ENCODE results near the gene FLOT1. TPM values are rescaled to one million over a fixed set of nuclear protein-coding genes. Genes with fewer than 3 reads are reported as not detected.

FLOT1 gene
- total and polyA plus RNA-seq, 9 of the 15 experiments (the other 6 are each of a cell fraction or from before 2014, with no cell fraction given) = 11.7 to 149 (median 118) TPM

GRCh38 chr6:30770592-30770991, 28.1 kb upstream of the FLOT1 start (continued):
- TF ChIP-seq ETV6 (IDR thresholded peaks at IDR 0.05; ENCODE audit: borderline replicate concordance in 1 of 2, low read depth in 2 of 2, low read length in 1 of 2) = no peak
- no peak for TF ChIP-seq ETV6 (CRISPR knock-in tag; IDR thresholded peaks at IDR 0.05; ENCODE audit: borderline replicate concordance)
- no peak for TF ChIP-seq THAP7 (CRISPR knock-in tag; IDR thresholded peaks at IDR 0.05)
- TF ChIP-seq ZNF217 (CRISPR knock-in tag; IDR thresholded peaks at IDR 0.05) = no peak
- no peak for TF ChIP-seq PTBP1 (IDR thresholded peaks at IDR 0.05; ENCODE audit: low read depth, low read length)
- TF ChIP-seq BRD4 (IDR thresholded peaks at IDR 0.05) = no peak
- TF ChIP-seq NONO (IDR thresholded peaks at IDR 0.05; ENCODE audit: low read depth in 2 of 2, low read length in 1 of 2) = no peak
- no peak for TF ChIP-seq ZNF586 (CRISPR knock-in tag; conservative IDR thresholded peaks at IDR 0.05)
- no peak for TF ChIP-seq RBM14 (IDR thresholded peaks at IDR 0.05; ENCODE audit: borderline replicate concordance, insufficient read depth, low read depth, low read length)
- 0 out of 2 replicates have a peak, but pooled peaks have one; percentile 25 for TF ChIP-seq ZNF449 (CRISPR knock-in tag; IDR thresholded peaks at IDR 0.05)
- no peak for TF ChIP-seq RHOXF2B (CRISPR knock-in tag; conservative IDR thresholded peaks at IDR 0.05)
- no peak for TF ChIP-seq CCAR2 (IDR thresholded peaks at IDR 0.05; ENCODE audit: low read depth, low read length)
- TF ChIP-seq NR2C1 (IDR thresholded peaks at IDR 0.05) = no peak
- TF ChIP-seq NR2C1 (tag; IDR thresholded peaks at IDR 0.05) = no peak
- TF ChIP-seq E2F3 (CRISPR knock-in tag; IDR thresholded peaks at IDR 0.05) = no peak
- no peak for TF ChIP-seq TSC22D4 (tag; IDR thresholded peaks at IDR 0.05)
- TF ChIP-seq CREBBP (IDR thresholded peaks at IDR 0.05; ENCODE audit: low read depth, low read length) = no peak
- peak; percentile 68; the same call in 1 of the 2 replicates for TF ChIP-seq ZNF589 (CRISPR knock-in tag; IDR thresholded peaks at IDR 0.05; ENCODE audit: low read depth)
- TF ChIP-seq ILK (tag; IDR thresholded peaks at IDR 0.05; ENCODE audit: borderline replicate concordance, low read depth) = no peak
- TF ChIP-seq CREB5 (CRISPR knock-in tag; IDR thresholded peaks at IDR 0.05) = no peak
- no peak for TF ChIP-seq GABPB1 (CRISPR knock-in tag; IDR thresholded peaks at IDR 0.05)
- TF ChIP-seq PRDM10 (IDR thresholded peaks at IDR 0.05; ENCODE audit: partially characterized antibody) = no peak
